ENCODE results near the gene PRKCE.

DNA sequence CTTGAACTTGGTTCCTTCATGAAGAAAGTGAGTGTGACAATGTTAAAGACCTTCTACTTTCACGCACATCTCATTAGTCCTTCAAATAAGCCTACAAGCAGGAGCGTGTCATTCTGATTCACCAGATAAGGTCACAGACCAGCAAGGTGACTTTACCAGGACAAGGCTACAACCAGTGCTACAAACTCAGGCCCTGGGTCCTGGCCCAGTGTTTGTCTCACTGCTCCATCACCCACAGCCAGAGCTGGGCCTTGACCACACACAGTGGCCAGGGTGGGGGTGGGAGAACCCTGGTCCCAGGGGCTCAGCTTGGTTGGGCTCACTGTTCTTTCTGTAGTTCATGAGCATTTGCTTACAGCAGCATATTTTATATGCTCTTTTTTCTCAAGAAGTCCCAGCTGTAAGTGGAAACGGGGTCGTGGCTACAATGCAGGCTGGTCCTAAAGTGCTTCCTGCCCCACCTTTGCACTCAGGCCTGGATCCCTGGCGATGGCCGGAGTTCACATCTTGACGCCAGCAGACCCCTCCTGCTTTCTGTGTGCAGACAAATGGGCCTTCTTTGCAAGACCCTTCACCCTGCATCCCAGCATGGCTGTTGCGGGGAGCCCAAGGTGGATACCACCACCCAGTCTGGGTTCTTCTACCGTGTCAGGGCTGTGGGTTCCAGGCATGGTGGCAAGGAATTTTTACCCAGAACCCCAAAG, 492.1 kb downstream of the PRKCE start:
- TF ChIP-seq, protein P1, sequence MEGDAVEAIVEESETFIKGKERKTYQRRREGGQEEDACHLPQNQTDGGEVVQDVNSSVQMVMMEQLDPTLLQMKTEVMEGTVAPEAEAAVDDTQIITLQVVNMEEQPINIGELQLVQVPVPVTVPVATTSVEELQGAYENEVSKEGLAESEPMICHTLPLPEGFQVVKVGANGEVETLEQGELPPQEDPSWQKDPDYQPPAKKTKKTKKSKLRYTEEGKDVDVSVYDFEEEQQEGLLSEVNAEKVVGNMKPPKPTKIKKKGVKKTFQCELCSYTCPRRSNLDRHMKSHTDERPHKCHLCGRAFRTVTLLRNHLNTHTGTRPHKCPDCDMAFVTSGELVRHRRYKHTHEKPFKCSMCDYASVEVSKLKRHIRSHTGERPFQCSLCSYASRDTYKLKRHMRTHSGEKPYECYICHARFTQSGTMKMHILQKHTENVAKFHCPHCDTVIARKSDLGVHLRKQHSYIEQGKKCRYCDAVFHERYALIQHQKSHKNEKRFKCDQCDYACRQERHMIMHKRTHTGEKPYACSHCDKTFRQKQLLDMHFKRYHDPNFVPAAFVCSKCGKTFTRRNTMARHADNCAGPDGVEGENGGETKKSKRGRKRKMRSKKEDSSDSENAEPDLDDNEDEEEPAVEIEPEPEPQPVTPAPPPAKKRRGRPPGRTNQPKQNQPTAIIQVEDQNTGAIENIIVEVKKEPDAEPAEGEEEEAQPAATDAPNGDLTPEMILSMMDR (IDR thresholded peaks at IDR 0.05), result no peak
- TF ChIP-seq EZH2 (IDR thresholded peaks at IDR 0.05; ENCODE audit: borderline replicate concordance, insufficient read depth, low read depth, low read length, poor library complexity, severe bottlenecking), result no peak
